ENCODE results near the gene EPB41L3.
A peak's percentile ranks its signal among the peaks of the same experiment; 100 is the strongest.

Gene EPB41L3

GRCh38 chr18:5554629-5555028, 10.8 kb upstream of the EPB41L3 start (continued):
- TF ChIP-seq ZNF837 (tag by site-specific recombination; IDR thresholded peaks at IDR 0.05) = no peak
- TF ChIP-seq, protein P1, sequence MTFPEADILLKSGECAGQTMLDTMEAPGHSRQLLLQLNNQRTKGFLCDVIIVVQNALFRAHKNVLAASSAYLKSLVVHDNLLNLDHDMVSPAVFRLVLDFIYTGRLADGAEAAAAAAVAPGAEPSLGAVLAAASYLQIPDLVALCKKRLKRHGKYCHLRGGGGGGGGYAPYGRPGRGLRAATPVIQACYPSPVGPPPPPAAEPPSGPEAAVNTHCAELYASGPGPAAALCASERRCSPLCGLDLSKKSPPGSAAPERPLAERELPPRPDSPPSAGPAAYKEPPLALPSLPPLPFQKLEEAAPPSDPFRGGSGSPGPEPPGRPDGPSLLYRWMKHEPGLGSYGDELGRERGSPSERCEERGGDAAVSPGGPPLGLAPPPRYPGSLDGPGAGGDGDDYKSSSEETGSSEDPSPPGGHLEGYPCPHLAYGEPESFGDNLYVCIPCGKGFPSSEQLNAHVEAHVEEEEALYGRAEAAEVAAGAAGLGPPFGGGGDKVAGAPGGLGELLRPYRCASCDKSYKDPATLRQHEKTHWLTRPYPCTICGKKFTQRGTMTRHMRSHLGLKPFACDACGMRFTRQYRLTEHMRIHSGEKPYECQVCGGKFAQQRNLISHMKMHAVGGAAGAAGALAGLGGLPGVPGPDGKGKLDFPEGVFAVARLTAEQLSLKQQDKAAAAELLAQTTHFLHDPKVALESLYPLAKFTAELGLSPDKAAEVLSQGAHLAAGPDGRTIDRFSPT (tag by site-specific recombination; IDR thresholded peaks at IDR 0.05) = no peak
- no peak for TF ChIP-seq ZNF341 (tag by site-specific recombination; IDR thresholded peaks at IDR 0.05; ENCODE audit: low read depth)
- TF ChIP-seq ZNF366 (tag by site-specific recombination; conservative IDR thresholded peaks at IDR 0.05) = no peak
- TF ChIP-seq ZNF585B (tag by site-specific recombination; IDR thresholded peaks at IDR 0.05) = no peak
- TF ChIP-seq, protein P2, sequence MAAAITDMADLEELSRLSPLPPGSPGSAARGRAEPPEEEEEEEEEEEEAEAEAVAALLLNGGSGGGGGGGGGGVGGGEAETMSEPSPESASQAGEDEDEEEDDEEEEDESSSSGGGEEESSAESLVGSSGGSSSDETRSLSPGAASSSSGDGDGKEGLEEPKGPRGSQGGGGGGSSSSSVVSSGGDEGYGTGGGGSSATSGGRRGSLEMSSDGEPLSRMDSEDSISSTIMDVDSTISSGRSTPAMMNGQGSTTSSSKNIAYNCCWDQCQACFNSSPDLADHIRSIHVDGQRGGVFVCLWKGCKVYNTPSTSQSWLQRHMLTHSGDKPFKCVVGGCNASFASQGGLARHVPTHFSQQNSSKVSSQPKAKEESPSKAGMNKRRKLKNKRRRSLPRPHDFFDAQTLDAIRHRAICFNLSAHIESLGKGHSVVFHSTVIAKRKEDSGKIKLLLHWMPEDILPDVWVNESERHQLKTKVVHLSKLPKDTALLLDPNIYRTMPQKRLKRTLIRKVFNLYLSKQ (tag by site-specific recombination; IDR thresholded peaks at IDR 0.05; ENCODE audit: borderline replicate concordance) = no peak

DNA sequence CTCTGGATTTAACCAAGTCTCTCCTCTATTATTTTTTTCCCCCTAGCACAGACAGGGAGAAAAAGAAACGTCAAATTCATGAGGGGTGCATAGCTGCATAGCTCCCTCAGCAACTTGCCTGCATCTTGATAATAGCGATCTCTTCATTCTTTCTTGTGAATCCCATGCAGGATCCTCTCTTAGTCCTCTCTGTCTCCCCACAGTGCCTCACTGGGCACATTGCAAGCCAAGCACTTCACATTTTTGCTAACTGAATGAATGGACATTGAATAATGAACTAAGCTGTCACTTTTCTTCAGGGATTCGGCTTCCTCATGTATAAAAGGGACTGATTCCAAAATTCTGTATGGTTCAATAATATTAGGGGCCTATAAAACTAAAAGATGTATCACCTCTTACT, 2.9 kb upstream of the EPB41L3 start:
- H3K4me1 ChIP-seq (ENCODE audit: control insufficient read depth, insufficient read depth, low read length) = peaks cover 9% of the 10 kb centered on the region
- H3K4me3 ChIP-seq (ENCODE audit: low read depth, low read length) = no peak overlapping the region
- peak; percentile 32 for TF ChIP-seq ZNF654 (tag by site-specific recombination; IDR thresholded peaks at IDR 0.05; ENCODE audit: low read depth)
- TF ChIP-seq PRDM10 (tag by site-specific recombination; IDR thresholded peaks at IDR 0.05) = peak; percentile 27; the same call in 1 of the 2 replicates
- no peak for TF ChIP-seq SP3 (tag by site-specific recombination; IDR thresholded peaks at IDR 0.05)
- 0 out of 2 replicates have a peak, but pooled peaks have one; percentile 20 for TF ChIP-seq ZSCAN30 (tag by site-specific recombination; IDR thresholded peaks at IDR 0.05)
- no peaks in the 10 kb centered on the region for H3K36me3 ChIP-seq (ENCODE audit: control insufficient read depth in 2 of 2, insufficient read depth in 1 of 2, low read length in 2 of 2)
- no peak overlapping the region for H3K27ac ChIP-seq (ENCODE audit: extremely low read depth, low read depth, low read length)
- ChIA-PET CTCF (interaction anchor here (0.6 to 1.7 kb wide), 23 partner anchors 8 to 411 kb away, joined by 3 to 28 read pairs (median 4); no protein-coding TSS in a partner anchor), POLR2A (no interaction called here)
- no peaks in the 10 kb centered on the region for H3K9me3 ChIP-seq (ENCODE audit: control insufficient read depth, insufficient read depth, low read depth, low read length)

DNA sequence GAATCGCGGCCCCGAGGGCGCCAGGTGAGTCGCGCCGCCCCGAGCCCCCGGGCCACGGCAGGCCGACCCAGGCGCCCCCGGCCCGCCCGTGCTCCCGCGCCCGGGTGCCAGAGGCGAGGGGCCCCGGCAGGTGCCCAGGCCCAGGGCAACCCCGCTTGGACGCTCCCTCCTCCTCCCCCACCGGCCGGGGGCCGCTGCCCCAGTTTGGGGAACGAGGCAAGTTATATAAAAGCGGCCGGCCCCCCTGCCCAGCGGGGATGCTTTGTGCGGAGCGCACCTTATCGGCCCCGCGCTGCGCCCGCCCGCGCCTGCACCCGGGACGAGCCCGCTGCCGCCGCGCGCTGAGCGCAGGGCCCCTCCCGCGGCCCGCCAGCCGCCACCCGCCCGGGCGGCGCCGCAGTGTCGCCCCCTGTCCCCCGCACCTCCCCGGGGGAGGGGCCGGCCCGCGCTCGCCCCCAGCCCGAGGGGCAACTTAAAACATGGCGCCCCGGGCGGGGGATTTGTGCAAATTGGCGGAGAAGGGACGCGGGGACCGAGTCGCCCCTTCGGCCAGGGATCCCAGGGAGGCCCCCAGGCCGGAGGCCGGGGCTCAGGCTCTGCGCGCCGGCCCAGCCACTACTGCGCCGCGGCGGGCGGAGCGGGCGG, 639 bp downstream of the EPB41L3 start:
- CTCF ChIA-PET = no interaction called here
- Histone ChIP-seq H3K36me3 (ENCODE audit: control insufficient read depth in 2 of 2, insufficient read depth in 1 of 2, low read length in 2 of 2) (no peaks in the 10 kb centered on the region), H3K27ac (ENCODE audit: extremely low read depth, low read depth, low read length) (peak overlapping the region; percentile 97), H3K4me3 (ENCODE audit: low read depth, low read length) (peak overlapping the region; percentile 87), H3K4me1 (ENCODE audit: control insufficient read depth, insufficient read depth, low read length) (peaks cover 23% of the 10 kb centered on the region), H3K9me3 (ENCODE audit: control insufficient read depth, insufficient read depth, low read depth, low read length) (no peaks in the 10 kb centered on the region)
- POLR2A ChIA-PET = no interaction called here
- TF ChIP-seq ZNF624 (tag by site-specific recombination; IDR thresholded peaks at IDR 0.05) (no peak), ZBTB20 (tag by site-specific recombination; IDR thresholded peaks at IDR 0.05) (0 out of 2 replicates have a peak, but pooled peaks have one; percentile 17), IKZF3 (tag by site-specific recombination; IDR thresholded peaks at IDR 0.05) (no peak), ZNF530 (tag by site-specific recombination; IDR thresholded peaks at IDR 0.05; ENCODE audit: low read depth) (no peak), ZBTB8A (tag by site-specific recombination; IDR thresholded peaks at IDR 0.05) (0 out of 2 replicates have a peak, but pooled peaks have one; percentile 18), PATZ1 (tag by site-specific recombination; IDR thresholded peaks at IDR 0.05) (peak; percentile 9; the same call in 1 of the 2 replicates), ZBTB49 (tag by site-specific recombination; IDR thresholded peaks at IDR 0.05; ENCODE audit: low read depth) (no peak), ZNF311 (tag by site-specific recombination; IDR thresholded peaks at IDR 0.05; ENCODE audit: borderline replicate concordance) (no peak)
